GM12878 (cell line): ENCODE data around the gene ELP4.
"Not testable (repeated sequence)": the region's sequence is repeated elsewhere in the genome, so short reads cannot be mapped to it uniquely, and the experiment has no call there.

Experiments
- CTCF ChIP-seq, 3 experiments: IDR thresholded peaks in 2 of 3; conservative IDR thresholded peaks in 1 of 3; 2 replicates each; pipeline ENCODE4 v1.5.1; 2011; ENCODE audit warnings: low read depth in 3 of 3, low read length in 3 of 3, mild to moderate bottlenecking in 3 of 3, control low read depth in 2 of 3, moderate library complexity in 2 of 3, inconsistent platforms in 1 of 3, mixed read lengths in 1 of 3; ENCODE audit not compliant: control insufficient read depth in 2 of 3, insufficient read depth in 1 of 3; ENCODE audit errors: extremely low read depth in 1 of 3
- EZH2 ChIP-seq: IDR thresholded peaks from 2 replicates; pipeline ENCODE4 v1.6.1; 2012; ENCODE audit warnings: low read depth, mild to moderate bottlenecking, control low read depth, inconsistent platforms, low read length, borderline replicate concordance; ENCODE audit not compliant: control insufficient read depth
- FOXM1 ChIP-seq: IDR thresholded peaks from 2 replicates; pipeline ENCODE4 v1.6.1; 2012; ENCODE audit warnings: low read depth, mild to moderate bottlenecking, inconsistent platforms, low read length, moderate library complexity
- SPI1 ChIP-seq: IDR thresholded peaks from 2 replicates; pipeline ENCODE4 v1.6.1; 2011; ENCODE audit warnings: low read depth, mild to moderate bottlenecking, low read length, moderate library complexity, borderline replicate concordance; ENCODE audit not compliant: insufficient read depth

- TF ChIP-seq EZH2; SPI1; FOXM1; CTCF (IDR thresholded peaks at IDR 0.05 in 2 of 3, conservative IDR thresholded peaks at IDR 0.05 in 1 of 3; ENCODE audit: control insufficient read depth in 2 of 3, extremely low read depth in 1 of 3, insufficient read depth in 1 of 3, low read depth in 3 of 3, low read length in 3 of 3): not testable (repeated sequence)
Measured at GRCh38 chr11:31740731-31741368, 231.3 kb downstream of the ELP4 start.
